Natural killer cell (primary cell): Measurements from ENCODE around the gene PRPF18. TPM values are rescaled to one million over a fixed set of nuclear protein-coding genes. Genes with fewer than 3 reads are reported as not detected.

Experiments
- ATAC-seq, 3 donors: fragments of 150-1000 bp in 2 of 3; fragments of 200-7000 bp in 1 of 3; cut with Tn5 transposase; 1 replicate in 1 of 3; 2 replicates in 2 of 3; pipeline ENCODE4 v1.10.0; 2021; ENCODE audit warnings: mild to moderate bottlenecking in 2 of 3, moderate library complexity in 2 of 3
- DNase-seq, 2 donors: peaks; one replicate each; pipeline versions ENCODE4 v3.0.0 to v3.0.0-alpha.2; 2013 to 2021; ENCODE audit warnings: mixed read lengths in 1 of 2
- H3K27ac ChIP-seq: one replicate; pipeline ENCODE4 v1.5.1; 2013; ENCODE audit warnings: mild to moderate bottlenecking, low read length
- H3K27me3 ChIP-seq: one replicate; pipeline ENCODE4 v1.6.1; 2013; ENCODE audit warnings: low read length; ENCODE audit not compliant: control insufficient read depth, insufficient read depth
- H3K36me3 ChIP-seq: one replicate; pipeline ENCODE4 v1.6.1; 2013; ENCODE audit warnings: low read length; ENCODE audit not compliant: control insufficient read depth, insufficient read depth
- H3K4me1 ChIP-seq: one replicate; pipeline ENCODE4 v1.6.1; 2013; ENCODE audit warnings: low read length; ENCODE audit not compliant: control insufficient read depth, insufficient read depth
- H3K4me3 ChIP-seq: one replicate; pipeline ENCODE4 v1.5.1; 2013; ENCODE audit warnings: low read length
- H3K9me3 ChIP-seq: one replicate; pipeline ENCODE4 v1.6.1; 2013; ENCODE audit warnings: low read length; ENCODE audit not compliant: control insufficient read depth, insufficient read depth
- H3K27ac Mint-ChIP-seq, 2 donors: one replicate each; pipeline ENCODE4 v1.8.0; 2022; ENCODE audit warnings: mild to moderate bottlenecking in 2 of 2, mixed read lengths in 2 of 2, moderate library complexity in 1 of 2
- H3K27me3 Mint-ChIP-seq, 2 donors: one replicate each; pipeline ENCODE4 v1.8.0; 2022; ENCODE audit warnings: low read depth in 2 of 2, mixed read lengths in 2 of 2
- H3K36me3 Mint-ChIP-seq: one replicate; pipeline ENCODE4 v1.8.0; 2022; ENCODE audit warnings: mixed read lengths
- H3K4me1 Mint-ChIP-seq, 2 donors: one replicate each; pipeline ENCODE4 v1.8.0; 2022; ENCODE audit warnings: mixed read lengths in 2 of 2
- H3K4me3 Mint-ChIP-seq: one replicate; pipeline ENCODE4 v1.8.0; 2022; ENCODE audit warnings: mild to moderate bottlenecking, moderate library complexity, mixed read lengths
- H3K9me3 Mint-ChIP-seq, 2 donors: one replicate each; pipeline ENCODE4 v1.8.0; 2022; ENCODE audit warnings: mixed read lengths in 2 of 2
- WGBS: methylation state at CpG from one replicate; pipeline ENCODE4 v1.1.7; 2013; ENCODE audit warnings: missing lambda C conversion rate; ENCODE audit not compliant: insufficient coverage; 5-methylcytosine and 5-hydroxymethylcytosine counted together
- intact Hi-C: fragments of 100-400 bp; cut with micrococcal nuclease; formaldehyde crosslinking; loops from one replicate; pipeline ENCODE4 v1.14.2; 2022
- total RNA-seq, 4 donors: library from RNA; stranded (reverse); fragments of 120-200 nt in 1 of 4; gene quantifications; one replicate each; pipeline versions ENCODE4 v1.2.3 to v1.2.4, GENCODE V29; 2013 to 2022
- TF ChIP-seq, protein P1 (sequence below): fragments of 200-600 bp; IDR thresholded peaks from one replicate; pipeline ENCODE4 v1.8.0; 2022; ENCODE audit warnings: antibody characterized with exemption

The PRPF18 gene
- total RNA-seq, 3 donors from 2014 or later (not counting 1 experiment from before 2014, with no cell fraction given): 29.5 to 39.3 (median 35.1) TPM

DNA sequence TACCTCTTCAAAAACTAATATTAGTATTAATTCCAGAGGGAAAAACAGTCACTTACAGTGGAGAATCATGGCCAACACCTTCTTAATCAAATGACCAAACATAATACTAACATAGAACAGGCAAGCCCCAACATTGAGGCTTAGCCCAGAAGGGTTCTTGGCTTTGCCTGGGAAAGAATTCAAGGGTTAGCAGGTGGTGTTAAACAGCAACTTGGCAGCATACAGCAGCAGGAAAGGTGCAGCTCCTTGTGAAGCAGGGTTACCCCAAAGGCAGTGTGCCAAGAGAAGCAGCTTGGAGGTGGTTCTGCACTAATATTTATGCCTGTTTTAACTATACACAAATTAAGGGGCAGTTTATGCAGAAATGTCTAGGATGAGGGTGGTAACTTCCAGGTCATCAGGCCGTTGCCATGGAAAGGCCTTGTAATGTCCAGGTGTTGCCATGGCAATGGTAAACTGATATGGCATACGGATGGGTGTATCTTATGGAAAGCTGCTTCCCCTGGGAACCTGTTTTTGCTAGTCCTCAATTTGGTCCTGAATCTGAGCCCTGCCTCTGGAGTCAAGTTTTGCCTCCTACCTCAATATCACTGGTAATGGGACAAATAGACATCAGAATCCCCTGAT lies 30.8 kb upstream of the PRPF18 start:
- H3K4me1 Mint-ChIP-seq: no peaks in the 10 kb centered on the region
- no peak overlapping the region for H3K27ac ChIP-seq
- no peaks in the 10 kb centered on the region for H3K9me3 ChIP-seq
- H3K27me3 Mint-ChIP-seq: peaks cover 8 to 23% of the 10 kb centered on the region in 2 donors
- DNase-seq (no peak), ATAC-seq (no peak)
- TF ChIP-seq, protein P1, sequence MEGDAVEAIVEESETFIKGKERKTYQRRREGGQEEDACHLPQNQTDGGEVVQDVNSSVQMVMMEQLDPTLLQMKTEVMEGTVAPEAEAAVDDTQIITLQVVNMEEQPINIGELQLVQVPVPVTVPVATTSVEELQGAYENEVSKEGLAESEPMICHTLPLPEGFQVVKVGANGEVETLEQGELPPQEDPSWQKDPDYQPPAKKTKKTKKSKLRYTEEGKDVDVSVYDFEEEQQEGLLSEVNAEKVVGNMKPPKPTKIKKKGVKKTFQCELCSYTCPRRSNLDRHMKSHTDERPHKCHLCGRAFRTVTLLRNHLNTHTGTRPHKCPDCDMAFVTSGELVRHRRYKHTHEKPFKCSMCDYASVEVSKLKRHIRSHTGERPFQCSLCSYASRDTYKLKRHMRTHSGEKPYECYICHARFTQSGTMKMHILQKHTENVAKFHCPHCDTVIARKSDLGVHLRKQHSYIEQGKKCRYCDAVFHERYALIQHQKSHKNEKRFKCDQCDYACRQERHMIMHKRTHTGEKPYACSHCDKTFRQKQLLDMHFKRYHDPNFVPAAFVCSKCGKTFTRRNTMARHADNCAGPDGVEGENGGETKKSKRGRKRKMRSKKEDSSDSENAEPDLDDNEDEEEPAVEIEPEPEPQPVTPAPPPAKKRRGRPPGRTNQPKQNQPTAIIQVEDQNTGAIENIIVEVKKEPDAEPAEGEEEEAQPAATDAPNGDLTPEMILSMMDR: no peak
- no peaks in the 10 kb centered on the region for H3K36me3 ChIP-seq
- intact Hi-C loops: no loop called here
- H3K27ac Mint-ChIP-seq: no peak overlapping the region
- H3K4me3 ChIP-seq: no peak overlapping the region
- WGBS: 84% methylated on average over 2 of the region's 2 CpGs
- H3K27me3 ChIP-seq: no peaks in the 10 kb centered on the region
- H3K4me1 ChIP-seq: no peaks in the 10 kb centered on the region
- no peak overlapping the region for H3K4me3 Mint-ChIP-seq
- H3K9me3 Mint-ChIP-seq: peaks cover 0 to 4% of the 10 kb centered on the region in 2 donors
- peaks cover 6% of the 10 kb centered on the region for H3K36me3 Mint-ChIP-seq

DNA sequence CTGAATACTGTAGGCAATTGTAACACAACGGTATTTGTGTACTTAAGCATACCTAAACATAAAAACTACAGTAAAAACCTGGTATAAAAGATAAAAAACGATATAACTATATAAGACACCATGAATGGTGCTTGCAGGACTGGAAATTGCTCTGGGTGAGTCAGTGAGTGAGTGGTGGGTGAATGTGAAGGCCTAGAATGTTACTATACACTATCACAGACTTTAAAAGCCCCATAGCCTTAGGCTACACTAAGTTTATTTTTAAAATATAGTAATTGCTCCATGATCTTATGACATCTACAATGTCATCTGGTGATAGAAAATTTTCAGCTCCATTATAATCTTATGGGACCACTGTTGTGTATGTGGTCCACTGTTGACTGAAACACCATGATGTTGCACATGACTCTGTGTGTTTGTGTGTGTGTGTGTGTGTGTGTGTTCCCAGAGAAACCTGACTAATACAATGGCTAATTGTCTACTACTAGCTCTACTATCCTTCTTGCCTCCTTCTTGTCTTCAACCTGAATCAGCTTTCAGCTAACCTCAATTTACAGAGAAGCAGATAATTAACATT lies 27.6 kb upstream of the PRPF18 start:
- ATAC-seq: no peak

DNA sequence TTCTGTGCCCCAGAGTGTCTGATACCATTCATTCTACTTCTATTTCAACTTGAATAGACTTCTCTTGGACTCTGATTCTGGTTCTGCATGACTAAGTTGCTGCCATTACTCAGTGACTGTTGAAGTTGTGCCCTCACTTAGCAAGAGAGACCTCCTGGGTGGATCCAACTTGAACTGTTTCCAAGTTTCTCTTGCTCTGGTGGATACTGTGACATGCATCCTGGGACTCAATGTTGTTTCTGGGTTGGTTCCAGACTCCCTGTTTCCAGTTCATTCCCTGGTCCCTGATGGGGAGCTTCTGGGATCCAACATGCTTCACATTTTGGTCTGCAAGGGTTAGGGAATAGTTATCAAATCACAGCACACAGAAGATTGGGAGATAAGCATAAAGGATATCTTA lies 26.2 kb upstream of the PRPF18 start:
- Mint-ChIP-seq H3K9me3 (no peaks in the 10 kb centered on the region), H3K4me1 (no peaks in the 10 kb centered on the region), H3K27ac (no peak overlapping the region), H3K36me3 (no peaks in the 10 kb centered on the region), H3K4me3 (no peak overlapping the region), H3K27me3 (peaks cover 8 to 18% of the 10 kb centered on the region in 2 donors)
- DNase-seq (no peak), ATAC-seq (no peak)
- intact Hi-C loops: no loop called here
- Histone ChIP-seq H3K4me3 (no peak overlapping the region), H3K27ac (no peak overlapping the region), H3K27me3 (no peaks in the 10 kb centered on the region), H3K9me3 (no peaks in the 10 kb centered on the region), H3K36me3 (no peaks in the 10 kb centered on the region), H3K4me1 (no peaks in the 10 kb centered on the region)
- TF ChIP-seq, protein P1: no peak

More for the DNA sequence above, 27.6 kb upstream of the PRPF18 start:
- no peaks in the 10 kb centered on the region for H3K4me1 ChIP-seq
- WGBS: no CpG with 5 or more reads among the region's 2 CpGs
- TF ChIP-seq, protein P1: no peak
- no peaks in the 10 kb centered on the region for H3K9me3 Mint-ChIP-seq
- intact Hi-C loops: no loop called here
- no peaks in the 10 kb centered on the region for H3K9me3 ChIP-seq
- no peak overlapping the region for H3K27ac Mint-ChIP-seq
- no peak overlapping the region for H3K27ac ChIP-seq
- no peaks in the 10 kb centered on the region for H3K36me3 Mint-ChIP-seq
- H3K36me3 ChIP-seq: no peaks in the 10 kb centered on the region
- H3K27me3 ChIP-seq: no peaks in the 10 kb centered on the region
- DNase-seq: no peak
- no peaks in the 10 kb centered on the region for H3K4me1 Mint-ChIP-seq
- H3K27me3 Mint-ChIP-seq: peaks cover 3 to 12% of the 10 kb centered on the region in 2 donors
- no peak overlapping the region for H3K4me3 Mint-ChIP-seq
- no peak overlapping the region for H3K4me3 ChIP-seq
